NCI-H1092 (cell line): ENCODE measurements around the gene APLN.

Source experiments
- DNase-seq: peaks from one replicate; lab custom pipeline; 2025; lab: John Stamatoyannopoulos, UW

The APLN gene

GRCh38 chrX:129659861-129660260, 5.1 kb upstream of the APLN start:
- DNase-seq = no peak

GRCh38 chrX:129659141-129659540, 4.4 kb upstream of the APLN start:
- no peak for DNase-seq

- DNase-seq = no peak
Measured at GRCh38 chrX:129658429-129658828, 3.7 kb upstream of the APLN start.

DNA sequence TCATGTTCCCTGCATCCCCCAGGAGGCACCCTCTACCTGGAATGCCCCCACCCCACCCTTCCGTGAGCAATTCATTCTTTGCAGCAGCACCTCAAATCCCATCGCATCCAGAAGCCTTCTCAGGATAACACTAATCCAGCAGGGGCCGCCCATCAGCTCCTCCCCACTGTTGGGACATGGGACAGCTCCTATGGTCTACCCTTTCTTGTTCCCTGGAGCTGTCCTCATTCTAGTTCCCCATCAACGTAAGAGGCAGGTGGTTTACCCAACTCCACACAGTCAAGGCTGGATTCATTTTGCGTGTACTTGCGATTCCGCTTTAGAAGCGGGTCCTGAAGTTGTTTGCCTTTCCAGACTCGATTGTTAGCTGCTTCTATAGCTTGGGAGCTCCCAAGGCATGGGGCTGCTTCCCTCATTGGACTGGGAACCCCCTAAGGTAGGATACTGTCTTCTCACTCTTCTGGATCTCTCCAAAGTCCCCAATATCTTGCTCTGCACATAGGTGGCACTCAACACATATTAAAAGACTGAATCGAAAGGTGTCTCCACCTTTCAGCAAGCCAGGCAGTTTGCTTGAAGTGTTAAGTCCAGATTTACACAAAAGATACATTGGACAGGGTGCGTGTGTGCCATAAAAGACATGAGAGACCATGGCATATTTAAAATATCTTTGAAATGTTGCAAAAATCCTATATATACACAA, 942 bp upstream of the APLN start:
- DNase-seq = peak; percentile 11

DNA sequence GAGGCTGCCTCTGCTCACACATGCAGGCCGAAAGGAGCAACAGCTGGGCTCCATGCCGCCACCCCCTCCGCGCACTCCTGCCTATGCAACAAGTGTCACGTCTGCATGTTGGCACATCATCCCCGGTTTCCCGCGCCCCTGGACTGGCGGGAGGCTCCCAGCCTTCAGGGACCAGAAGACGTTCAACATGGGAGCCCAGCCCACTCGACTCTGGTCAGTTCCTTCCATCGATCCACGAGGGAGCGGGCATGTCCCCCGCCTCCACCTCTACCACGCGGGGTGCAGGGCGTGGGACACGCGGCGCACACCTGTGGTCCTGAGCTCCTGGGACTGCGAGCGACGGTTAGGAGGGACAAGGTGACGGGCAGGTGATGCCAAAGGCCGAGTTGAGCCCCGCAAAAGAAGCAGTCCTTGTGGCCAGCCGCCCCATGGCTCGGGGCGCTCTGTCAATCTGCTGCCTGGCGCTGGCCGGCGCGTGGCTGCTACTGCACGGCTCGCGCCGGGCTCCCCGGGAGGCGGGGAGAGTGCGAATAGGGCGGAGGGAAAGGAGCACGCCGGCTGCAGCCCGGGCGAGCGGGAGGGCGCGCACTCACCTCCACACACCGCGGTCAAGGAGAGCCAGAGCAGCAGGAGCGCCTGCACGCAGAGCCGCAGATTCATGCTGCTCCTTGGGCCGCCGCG, 645 bp downstream of the APLN start:
- no peak for DNase-seq

DNA sequence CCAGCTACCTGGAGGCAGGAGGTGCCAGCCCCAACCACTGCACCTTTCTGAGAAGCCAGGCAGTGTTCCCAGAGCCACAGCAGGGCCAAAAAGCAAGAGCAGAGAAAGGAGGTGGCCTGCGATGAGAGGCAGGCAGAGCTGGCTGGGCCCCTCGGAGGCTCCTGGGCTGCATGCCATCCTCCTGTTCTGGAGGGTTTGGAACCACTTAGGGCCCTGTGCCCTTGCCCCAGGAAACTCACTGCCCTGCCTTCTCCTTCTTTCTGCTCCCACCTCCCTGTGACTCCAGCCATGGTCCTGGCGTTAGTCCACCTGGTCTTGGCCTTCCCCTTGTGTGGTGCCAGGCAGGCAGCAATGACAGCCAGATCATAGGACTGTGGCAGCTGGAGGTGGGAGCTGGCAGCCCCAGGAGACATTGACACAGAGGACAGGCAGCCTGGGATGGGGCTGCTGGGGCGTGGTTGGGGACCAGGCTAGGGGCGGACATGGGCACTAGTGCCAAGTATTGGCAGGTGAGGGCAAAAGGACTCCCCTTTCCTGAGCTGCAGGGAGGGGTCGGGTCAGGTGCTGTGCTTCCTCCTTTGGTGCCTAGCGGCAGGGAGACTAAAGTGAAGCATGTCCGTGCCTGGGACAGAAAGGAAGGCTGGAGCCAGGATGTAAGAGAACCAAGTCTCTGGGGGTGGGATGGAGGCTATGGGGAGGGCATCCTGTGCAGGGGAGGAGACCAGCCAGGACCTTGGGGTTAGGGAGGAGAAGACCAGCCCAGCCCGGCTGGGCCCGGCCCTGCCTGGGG, 1.4 kb downstream of the APLN start:
- DNase-seq = no peak

GRCh38 chrX:129652565-129653169, 2.1 kb downstream of the APLN start:
- DNase-seq = no peak

GRCh38 chrX:129651756-129652564, 2.8 kb downstream of the APLN start:
- DNase-seq = no peak

DNA sequence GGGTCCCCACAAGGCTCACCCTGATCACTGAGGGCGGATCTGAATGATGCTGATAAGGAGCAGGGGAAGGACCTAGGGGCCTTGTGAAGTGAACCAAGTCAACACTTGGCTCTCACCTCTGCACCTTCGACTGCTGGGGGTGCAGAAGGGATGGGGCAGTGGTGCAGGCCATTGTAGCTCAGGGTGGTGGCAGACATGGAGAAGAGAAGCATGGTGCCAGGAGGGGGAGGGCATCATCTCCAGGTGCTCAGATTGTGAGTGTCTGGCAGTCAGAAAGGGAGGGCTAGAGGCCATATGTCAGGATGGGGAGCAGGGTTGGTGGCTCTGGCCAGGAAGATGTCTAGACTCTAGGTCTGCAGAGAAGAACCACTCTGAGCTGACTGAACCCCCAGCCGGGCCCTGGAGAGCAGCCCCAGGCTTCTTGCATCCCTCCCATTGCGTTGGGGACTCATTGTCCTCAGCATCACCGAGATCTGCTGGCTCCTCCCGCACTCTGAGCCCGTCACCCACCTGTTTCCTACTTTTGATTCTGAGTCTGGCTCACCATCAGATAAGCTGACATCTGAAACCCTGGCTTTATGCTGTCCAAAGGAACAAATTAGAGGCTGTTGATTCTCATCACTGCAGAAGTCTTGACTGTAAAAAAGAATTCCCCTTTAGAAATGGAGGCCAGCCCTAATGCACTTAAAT, 3.8 kb downstream of the APLN start:
- no peak for DNase-seq

- DNase-seq = no peak
Measured at GRCh38 chrX:129650183-129650689, 4.5 kb downstream of the APLN start.

- no peak for DNase-seq
Measured at GRCh38 chrX:129649268-129650182, 5.2 kb downstream of the APLN start.

GRCh38 chrX:129648514-129649267, 6.1 kb downstream of the APLN start:
- no peak for DNase-seq

- no peak for DNase-seq
Measured at GRCh38 chrX:129647418-129648410, 7.0 kb downstream of the APLN start.

DNA sequence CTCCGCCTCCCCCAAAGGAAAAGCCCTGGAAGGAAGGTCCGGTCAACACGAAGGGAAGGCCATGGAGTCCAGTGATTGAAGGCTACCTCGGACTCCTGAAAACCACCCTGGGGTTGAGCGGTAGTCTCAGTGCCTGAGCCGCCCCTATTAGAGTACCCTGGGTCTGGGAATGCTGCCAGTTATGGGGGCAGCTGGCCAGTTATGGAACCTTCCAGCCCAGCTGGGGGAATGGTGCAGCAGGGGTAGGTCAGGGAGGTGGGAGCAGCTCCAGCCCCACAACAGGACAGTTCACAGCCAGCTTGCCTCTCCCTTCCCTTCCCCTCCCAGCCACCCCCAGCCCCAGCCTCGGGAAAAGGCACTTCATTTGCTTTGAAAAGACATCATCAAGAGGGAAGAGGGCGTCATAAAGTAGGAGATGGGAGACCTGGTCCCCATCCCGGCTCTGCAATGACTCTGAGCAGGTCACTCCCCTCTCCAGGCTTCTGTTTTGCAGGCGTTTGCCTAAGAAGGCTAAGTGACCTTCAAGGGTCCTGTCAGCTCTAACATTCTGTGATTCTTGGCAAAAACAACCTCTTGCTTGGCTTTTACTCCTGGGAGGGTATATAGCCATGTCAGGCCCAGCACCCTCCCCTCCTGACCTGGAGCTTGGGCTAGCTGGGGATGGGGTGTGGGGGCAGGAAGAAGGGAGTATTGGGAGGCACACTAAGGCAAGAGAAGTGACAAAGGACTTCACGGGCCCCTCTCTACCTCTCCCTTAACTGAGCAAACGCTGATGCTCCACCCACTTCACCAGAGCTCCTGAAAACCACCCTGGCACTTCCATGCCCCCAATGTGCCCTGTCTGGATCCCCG, 8.0 kb downstream of the APLN start:
- DNase-seq = peak; percentile 56

GRCh38 chrX:129642641-129643040, 12.1 kb downstream of the APLN start:
- DNase-seq = no peak

DNA sequence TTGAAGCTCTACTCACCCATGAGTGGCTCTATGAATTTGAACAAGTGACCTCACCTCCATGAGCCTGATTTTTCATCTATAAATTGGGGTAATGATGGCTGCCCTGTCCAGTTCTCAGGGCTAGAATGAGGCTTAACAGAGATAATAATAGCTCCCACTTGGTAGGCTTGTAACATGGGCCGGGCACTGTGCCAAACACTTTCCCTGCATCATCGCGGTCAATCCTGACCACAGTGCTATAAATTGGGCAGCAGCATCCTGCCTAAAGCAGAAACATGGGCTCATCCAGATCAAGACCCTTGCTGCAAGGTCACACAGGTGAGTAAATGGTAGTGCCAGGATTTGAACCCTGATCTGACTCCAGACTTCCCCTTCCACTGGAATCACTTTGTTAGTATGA, 12.8 kb downstream of the APLN start:
- no peak for DNase-seq

GRCh38 chrX:129641469-129641868, 13.3 kb downstream of the APLN start:
- DNase-seq = no peak
